GM21515 (cell line): ENCODE results near the gene NBAS.

Experiments used
- ATAC-seq: cut with Tn5 transposase; IDR thresholded peaks from one replicate; pipeline ENCODE4 v1.9.1; 2021; ENCODE audit not compliant: unreplicated experiment

The NBAS gene

DNA sequence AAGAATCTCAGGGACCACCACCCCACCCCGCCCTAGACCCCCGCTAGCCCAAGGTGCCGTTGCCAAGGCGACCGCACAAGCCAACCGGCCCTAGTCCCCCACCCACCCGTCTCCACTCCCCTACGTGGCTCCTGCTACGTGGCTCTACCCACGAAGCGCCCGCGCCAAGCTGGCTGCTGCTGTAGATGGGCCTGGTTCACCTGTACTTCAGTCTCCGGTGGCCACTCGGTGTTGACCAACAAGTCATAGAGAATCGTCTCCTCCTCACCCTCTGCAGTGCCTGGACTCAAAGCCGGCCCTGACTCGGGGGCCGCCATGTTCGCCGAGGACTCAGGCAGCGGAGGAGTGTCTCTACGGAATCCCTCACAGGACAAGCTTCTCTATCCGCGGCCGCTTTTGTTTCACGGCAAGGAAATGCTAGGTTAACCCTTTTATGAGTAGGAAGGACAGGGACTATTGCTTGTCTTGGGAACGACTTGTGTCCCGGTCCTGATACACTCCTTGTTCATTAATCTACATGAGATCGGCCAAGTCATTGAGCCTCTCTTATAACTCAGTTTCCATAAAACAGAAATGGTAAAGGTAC lies at the start of gene NBAS:
NBAS (minus strand) TSS at position 347 of the 586 bp plus-strand sequence; CDS start at position 317, 30 bp downstream.
- ATAC-seq: peak; percentile 87

DNA sequence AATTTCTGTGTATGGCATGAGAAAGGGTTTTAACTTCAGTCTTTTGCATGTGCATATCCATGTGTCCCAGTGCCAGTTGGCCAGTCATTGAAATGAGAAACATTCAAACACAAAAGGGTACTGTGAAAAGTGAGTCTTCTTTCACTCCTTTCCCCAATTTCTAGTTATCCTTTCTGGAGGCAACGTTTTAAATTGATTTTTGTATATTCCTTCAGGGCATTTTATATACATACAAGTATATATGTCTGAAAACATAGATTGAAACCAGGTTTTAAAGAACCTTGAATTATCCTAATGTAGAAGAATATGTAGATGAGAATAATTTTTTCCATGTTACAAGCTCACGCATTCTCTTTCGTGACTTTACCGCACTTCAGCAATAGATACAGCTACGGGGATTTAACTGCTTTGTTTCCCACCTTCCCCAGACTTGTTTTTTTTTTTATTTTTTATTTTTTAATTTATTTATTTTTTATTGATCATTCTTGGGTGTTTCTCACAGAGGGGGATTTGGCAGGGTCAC lies 49.4 kb upstream of the NBAS start:
- ATAC-seq: no peak

DNA sequence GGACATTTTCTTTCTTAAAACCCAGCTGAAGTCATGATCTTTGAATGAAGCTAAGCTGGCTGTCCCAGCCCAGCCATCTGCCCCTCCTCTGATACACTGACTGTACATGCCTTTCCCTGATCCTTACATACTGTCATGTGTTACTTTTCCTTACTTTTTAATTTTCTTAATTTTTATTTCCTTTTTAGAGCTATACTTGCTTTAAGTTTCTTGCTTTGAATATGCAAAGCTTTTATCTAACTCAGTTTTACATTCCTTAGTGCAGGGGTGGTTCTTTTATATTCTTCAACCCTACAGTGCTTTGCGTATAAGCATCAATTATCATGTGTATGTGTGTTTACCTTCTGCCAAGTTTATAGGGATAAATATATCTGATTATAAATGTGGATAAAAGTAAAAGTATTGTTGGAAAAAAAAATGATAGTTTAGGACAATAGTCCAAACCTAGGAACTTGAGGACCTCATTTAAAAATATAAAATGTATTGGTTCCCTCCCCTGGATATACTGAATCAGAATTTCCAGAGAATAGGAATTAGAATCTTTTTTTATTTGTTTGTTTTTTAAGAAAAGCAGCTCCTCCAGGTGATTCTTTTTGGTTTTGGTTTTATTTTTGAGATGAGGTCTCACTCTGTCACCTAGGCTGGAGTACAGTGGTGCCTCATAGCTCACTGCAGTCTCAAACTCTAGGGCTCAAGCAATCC lies 48.4 kb upstream of the NBAS start:
- no peak for ATAC-seq

DNA sequence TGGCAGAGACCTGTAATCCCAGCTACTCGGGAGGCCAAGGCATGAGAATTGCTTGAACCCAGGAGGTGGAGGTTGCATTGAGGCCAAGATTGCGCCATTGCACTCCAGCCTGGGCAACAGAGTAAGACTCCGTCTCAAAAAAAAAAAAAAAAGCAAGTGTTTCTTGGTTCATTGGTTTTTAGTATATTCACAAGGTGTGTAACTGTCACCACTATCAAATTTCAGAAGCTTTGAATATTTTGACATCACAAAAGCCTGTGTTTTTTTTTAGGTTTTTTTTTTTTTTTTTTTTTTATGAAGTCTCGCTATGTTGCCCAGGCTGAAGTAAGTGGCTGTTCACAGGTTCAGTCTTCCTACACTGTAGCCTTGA lies 47.2 kb upstream of the NBAS start:
- no peak for ATAC-seq

DNA sequence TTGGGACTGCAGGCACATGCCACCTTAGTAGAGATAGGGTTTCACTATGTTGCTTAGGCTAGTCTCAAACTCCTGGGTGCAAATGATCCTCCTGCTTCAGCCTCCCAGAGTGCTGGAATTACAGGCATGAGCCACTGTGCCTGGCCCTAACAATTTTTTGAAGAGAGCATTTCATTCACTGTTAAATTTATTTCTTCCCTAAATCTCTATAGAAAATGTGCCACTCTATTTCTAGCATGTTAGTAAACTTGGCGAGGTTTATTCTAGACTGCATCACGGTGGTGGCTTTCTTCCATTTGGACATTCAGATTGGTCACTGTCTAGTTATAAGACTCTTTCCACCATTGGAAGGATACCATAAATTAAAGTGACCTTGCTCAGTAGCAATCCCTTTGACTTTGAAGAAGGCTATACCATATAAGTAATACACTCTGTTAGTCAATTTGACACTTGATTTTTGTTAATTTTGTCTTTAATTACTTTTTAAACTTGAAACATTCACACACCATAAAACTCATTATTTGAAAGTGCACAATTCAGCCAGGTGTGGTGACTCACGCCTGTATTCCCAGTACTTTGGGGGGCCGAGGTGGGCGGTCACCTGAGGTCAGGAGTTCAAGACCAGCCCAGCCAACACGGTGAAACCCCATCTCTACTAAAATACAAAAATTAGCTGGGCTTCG lies 46.7 kb upstream of the NBAS start:
- no peak for ATAC-seq

DNA sequence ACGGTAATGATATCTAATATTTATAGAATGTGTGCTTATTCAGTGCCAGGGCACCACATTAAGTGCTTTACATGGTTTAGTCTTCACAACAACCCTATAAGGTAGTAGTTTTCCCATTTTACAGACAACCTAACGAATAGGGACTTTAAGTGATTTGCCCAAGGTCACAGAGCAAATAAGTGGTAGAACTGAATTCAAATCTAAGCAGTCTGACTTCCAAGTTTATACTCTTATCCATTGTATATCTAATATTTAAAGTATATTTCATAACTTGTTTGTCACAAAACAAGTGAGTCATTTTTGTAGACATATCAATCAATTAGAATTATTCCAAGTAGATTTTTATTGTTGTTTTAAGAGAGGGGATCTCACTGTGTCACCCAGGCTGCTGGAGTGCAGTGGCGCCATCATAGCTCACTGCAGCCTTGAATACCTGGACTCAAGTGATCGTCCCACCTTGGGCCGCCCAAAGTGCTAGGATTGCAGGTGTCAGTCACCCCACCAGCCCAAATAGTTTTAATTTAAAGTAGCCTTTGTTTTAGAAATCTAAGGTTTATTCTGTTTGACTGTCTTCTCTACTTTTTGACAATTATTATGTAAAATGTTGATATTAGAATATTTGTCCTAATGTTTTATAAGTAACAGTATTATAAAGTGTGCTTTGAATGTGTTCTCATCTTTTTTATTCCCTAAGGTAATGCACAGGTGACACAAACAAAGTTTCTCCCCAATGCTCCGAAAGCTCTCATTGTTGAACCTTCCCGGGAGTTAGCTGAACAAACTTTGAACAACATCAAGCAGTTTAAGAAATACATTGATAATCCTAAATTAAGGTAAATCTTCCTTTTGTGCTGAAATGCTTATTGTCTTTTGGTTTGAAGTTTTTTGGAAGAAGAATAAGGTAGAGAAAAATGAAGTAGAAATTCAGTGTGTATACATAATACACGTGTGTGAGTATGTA lies 45.6 kb upstream of the NBAS start:
- no peak for ATAC-seq

DNA sequence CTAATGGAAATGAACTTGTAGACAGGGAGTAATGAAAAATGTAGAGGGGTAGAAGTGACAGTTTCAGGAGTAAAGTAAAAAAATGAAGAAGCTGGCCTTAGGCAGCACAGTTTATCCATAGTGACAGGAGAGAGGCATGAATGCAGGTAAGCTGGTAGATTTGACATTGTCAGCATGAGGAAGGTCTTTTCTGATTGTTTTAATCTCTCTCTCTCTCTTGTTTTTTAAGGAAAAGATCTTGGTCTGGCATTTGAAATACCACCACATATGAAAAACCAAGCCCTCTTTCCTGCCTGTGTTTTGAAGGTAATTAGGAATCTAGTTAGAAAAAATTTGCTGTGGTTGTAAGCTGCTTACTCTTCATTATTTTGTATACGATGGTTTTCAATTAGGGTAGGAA lies 44.6 kb upstream of the NBAS start:
- no peak for ATAC-seq

DNA sequence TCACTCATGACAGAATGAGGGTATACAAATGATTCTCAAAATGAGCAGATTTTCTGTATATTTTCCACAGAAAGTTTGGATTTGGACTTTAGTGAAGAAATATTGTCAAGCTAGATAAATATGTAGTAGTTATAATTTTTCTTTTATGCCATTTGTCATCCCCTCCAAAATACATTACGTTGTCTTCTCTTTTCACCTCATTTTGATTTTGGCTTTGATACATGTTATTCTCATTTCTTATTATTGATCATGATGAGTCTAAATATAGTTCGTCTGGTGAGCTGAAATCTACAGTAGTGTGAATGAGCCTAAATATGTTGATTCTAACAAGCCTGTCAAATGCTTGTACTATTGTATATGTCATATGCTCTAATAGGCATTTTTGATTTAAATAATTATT lies 42.8 kb upstream of the NBAS start:
- no peak for ATAC-seq

DNA sequence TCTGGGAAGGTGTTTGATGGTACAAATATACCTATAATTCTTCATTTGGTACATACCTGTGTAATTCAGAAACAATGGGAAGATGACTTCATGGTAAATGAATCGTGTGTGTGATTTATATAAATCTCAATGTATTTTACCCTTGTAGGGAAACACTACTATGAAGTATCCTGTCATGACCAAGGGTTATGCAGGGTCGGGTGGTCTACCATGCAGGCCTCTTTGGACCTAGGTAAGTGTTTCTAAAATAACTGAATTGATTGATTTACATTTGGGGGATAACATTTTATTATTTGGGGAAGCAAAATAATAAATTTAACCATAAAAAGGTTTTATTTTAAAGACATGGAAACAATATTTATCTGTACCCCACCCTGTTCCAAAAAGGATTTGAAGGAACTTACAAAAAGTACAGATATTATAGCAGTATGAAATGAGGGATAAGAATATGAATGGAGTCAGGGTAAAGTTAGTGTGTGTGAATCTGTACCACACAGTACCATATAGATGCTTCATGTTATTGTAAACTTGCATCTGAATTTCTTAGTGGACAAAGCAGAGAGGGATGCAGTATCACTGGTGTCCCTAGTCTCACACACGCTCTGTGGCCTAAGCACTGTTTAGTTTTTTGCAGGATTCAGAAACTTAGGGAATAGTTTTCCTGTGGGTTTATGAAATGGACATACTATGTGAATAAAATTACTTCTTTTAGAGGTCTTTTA lies 42.1 kb upstream of the NBAS start:
- ATAC-seq: no peak

DNA sequence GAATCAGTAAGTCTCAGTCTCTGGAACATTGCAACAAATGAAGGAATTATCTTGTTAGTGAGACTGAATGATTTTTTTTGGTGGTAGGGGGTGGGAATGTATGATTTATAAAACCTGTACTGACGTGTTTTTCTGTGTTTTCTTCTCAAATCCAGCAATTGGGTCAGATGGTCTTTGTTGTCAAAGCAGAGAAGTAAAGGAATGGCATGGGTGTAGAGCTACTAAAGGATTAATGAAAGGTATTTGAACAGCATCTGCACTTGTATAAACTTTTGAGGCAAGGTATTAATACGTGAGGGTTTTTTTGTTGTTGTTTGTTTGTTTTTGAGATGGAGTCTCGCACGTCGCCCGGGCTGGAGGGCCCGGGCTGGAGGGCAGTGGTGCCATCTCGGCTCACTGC lies 41.3 kb upstream of the NBAS start:
- ATAC-seq: no peak

DNA sequence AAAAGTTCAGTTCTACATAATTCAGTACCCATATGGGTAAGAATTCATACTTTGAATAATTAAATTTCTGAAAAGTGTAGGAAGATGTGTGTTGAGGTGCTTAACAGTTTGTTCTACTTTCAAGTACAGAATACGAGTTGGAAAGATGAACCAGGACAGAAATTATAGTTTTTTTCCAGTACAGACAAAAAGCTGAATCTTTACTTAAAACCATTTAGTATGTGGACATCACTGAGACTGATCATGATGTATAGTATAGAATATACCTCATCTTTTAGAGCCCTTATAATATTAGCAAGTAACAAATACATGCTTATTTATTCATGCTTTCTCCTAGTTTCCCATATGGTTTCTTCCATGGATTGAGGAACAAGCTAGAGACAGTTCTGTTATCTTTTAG lies 40.5 kb upstream of the NBAS start:
- no peak for ATAC-seq

DNA sequence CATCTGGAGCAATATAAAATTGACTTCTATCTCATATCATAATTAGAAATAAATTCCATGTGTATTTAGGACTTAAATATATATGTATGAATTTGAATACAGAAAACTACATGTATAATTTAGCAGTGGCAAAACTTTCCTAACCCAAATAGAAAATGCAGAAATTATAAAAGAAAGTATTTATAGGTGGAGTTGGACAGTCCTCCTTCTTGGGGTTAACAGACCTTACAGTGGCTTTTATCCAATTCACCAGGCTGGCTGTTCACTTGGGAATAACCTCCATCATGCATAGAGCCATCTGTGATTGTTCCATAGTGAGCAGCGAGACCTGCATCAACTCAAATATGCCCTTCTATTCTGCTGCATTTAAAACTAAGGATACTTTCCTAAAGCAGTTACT lies 38.9 kb upstream of the NBAS start:
- no peak for ATAC-seq

DNA sequence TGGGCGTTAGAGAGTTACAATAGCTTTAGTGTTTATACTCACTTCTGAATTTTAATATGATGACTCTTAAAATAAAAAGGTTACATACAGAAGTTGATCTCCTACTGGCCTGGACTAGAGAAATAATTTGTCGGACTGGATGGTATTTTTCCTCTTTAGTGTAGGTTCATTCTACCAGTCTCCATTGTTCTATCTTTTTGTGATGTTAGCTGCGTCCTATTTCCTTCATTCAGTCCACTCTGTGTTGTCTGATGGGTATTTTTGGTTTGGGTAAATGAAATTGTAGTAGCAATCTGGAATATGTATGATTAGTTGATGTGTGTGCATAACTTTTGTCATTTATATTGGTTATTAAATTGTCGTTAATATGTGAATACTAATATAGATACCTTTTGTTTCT lies 35.8 kb upstream of the NBAS start:
- ATAC-seq: no peak

DNA sequence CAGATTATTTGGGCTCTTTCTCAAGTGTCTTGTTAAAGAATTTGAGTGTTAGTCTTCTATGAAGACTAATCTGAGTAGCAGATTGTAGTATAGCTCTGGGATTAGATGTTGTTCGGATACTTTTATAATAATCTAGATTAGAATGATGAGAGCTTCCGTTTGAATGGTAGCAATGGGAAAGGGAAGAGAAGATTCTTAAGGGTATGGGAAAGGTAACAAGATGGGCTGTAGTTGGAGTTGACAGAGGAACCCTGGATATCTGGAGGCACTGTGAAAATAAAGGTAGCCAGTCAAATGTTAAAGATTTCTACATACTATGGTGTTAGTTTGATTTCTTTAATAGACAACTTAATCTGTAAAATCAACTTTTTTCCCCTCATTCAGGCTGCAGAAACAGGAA lies 35.2 kb upstream of the NBAS start:
- no peak for ATAC-seq

DNA sequence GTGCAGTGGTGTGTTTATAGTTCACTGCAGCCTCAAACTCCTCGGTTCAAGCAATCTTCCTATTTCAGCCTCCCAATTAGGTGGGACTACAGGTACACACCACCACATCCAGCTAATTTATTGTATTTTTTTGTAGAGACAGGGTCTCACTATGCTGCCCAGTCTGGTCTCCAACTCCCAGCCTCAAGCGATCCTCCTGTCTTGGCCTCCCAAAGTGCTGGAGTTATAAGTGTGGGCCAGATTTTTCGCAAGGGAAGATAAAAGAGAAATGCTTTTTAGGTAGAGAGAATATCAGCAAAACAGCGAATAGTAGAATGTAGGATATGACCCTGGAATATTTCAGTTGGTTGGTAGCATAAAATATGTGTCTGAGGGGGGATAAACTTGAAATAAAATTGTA lies 34.8 kb upstream of the NBAS start:
- no peak for ATAC-seq

DNA sequence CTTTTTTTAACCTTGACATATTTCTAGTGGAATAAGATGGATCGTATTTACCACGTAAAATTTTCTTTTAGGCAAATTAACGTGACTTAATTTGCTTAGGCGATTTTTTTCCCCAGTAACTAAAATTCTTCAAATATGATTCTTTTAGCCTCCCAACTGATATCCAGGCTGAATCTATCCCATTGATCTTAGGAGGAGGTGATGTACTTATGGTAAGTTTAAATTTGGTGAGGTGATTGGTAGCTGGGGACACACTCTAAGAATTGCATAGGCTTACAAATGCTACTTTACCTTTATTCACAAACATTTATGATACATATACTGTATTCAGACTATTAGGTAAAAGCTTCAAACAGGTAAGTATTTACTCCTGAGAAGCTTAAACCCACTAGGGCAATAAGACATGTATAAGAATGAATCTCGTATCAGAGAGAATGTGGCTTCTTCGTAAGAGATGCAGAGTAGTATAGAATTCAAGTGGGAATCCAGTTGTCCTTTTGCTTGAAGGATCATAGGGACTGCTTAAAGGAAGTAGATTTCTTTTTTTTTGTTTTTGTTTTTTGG lies 34.3 kb upstream of the NBAS start:
- ATAC-seq: no peak

DNA sequence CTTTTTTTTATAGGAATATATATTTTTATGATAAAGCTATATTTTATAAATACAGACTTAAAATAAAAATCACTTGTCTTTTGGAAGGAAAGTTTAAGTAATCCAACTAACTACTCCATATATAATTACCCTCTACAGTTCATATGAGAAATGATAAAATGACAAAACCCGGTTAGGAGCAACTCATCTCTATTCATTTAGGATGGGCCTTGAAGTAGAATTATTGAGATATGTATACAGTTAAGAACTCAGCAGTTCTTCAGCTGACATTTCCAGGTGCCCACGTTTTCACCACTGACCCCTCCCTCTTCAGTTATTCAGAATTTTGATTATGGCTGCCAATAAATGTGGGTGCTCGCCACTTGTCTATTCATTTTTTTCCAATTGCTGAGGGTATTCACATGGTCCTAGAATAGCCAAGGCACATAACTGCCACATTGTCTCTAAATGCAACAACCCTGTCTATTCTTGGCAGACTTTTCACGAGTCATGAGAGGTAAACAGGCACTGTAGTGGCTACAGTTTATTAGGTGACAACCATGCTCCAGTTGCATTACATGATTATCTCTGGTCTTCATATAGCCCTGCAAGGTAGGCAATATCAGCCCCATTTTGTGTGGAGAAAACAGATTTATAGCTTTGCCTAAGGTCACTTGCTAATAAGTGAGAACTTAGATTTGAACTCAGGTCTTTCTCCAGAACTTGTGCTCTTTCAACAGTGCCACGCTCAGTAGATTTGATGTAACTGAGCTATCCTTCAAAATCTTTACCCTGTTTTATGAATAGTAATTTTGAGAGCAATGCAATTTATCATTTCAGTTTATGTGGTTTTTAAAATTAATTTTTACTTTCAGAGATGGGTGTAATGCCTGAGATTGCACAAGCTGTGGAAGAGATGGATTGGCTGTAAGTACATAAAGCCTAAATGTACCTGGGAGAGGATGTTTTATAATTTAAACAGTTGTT lies 33.4 kb upstream of the NBAS start:
- no peak for ATAC-seq

DNA sequence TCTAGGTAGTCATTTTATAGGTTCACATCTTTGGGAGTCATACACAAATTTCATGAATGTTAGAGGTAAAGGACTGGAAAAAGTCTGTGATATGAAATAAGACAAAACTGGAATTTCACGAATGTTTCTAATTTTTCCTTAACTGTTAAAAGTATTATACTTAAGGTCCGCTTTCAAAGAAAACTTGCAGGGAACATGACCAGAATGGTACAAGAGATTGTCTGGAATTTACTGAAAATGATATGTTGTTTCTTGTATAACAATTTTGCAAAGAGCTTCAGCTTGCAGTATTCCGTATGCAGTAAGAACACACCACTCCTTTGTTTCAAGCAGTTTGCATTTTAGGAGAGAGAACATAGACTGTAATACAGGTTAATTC lies 32.2 kb upstream of the NBAS start:
- ATAC-seq: no peak
